ENCODE data around the gene PPP2R3A.

PPP2R3A gene

DNA sequence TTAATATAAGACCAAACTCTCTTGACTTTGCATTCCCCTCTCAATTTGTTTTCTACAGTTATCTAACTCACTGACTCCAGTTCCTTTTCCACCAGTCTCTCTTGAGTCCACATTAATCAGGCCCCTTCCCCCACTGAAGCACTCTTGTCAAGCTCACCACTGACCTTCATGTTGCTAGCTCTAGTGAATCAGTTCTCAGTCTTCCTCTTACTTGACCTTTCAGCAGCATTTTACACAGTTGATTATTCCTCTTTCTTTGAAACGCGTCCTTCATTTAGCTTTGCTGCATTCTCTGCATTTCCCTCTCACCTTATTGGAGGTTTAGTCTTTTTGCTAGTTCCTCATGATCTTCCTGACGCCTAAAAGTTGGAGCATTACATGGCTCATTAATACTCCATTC, 8.3 kb downstream of the PPP2R3A start:
- DNase-seq (ENCODE audit: low read depth, low spot score), result no peak

DNA sequence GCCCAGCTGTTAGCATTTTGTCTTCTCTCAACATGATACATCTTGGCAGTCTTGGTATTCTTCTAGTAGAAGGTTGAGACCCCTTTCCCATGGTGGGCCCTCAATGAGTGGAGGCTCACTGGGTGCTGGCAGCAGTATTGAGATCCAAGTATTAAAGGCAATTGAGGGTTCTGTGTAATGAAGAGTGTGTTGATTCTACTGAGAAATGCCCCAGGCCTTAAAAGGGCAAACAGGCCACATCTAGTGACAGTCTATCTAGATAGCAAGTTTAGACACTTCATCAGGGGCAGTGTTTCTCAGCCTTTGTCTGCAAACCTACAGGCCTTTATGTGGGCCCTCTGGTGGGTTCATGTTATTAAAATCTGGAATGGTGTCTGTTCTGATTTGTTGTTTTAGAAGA, 9.5 kb downstream of the PPP2R3A start:
- DNase-seq (ENCODE audit: low read depth, low spot score), result no peak

DNA sequence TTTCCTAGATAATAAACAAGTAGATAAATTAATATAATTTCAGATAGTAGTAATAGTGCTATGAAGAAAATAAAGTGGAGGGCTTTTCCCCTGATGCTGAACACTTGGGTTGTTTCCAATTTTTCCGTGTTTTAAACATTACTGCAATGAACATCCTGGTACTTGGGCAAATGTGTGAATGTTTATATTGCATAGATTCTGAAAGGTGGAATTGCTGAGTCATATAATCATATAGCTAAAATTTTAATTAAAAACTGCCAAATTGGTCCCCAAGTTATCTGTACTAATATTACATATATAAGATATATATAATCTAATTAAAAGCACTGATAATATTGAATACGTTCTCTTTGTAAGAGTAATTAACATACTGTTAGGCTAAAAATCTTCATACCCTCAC, 10.0 kb downstream of the PPP2R3A start:
- DNase-seq (ENCODE audit: low read depth, low spot score), result no peak

DNA sequence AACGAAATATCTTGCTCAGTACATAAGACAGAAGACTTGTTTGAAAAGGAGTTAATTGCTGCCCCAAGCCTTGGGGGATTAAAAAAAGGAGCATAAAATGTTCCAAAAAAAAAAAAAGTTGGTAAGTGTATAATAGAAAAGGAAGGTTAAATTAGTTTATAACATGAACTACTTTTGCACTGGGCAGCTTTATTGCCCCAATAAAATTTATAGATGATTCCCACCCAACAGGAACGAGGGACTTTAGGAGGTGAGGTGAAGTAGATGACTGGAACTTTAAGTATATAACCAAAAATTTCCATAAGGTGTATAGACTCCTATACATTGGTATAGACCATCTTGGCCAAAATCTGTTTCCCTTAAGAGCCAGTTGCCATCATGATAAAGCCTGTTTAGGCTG, 14.8 kb downstream of the PPP2R3A start:
- DNase-seq (ENCODE audit: low read depth, low spot score), result no peak

DNA sequence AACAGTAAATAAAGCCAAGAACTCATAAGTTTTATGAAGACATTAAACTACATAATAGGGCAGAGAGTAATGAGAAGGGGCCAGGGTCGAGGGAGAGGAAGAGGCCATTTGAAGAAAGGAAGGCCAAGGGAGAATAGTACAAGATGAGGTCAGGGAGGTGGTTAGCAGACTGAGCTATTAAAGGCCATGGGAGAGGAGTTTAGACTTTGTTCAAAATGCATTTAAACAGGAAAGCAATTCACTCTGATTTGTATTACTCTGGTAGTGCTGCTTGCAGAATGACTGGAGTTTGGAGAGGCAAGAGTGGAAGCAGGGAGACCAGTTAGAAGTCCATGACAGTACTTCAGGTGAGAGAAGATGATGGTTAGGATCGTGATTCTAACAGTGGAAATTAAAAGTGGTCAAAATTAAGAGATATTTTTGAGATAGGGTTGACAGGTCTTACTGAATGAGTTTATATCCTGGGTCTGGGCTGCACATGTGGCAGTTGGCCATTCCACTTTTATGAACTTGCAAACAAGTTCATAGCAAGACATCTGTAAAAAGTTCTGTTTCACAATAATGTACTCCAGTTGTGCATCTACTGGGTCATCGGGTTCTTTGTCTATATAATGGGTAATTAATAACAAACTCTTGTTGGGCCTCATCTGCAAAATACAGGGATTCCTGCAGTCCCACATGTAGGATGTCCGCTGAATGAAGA, 16.3 kb downstream of the PPP2R3A start:
- no peak for DNase-seq (ENCODE audit: low read depth, low spot score)

DNA sequence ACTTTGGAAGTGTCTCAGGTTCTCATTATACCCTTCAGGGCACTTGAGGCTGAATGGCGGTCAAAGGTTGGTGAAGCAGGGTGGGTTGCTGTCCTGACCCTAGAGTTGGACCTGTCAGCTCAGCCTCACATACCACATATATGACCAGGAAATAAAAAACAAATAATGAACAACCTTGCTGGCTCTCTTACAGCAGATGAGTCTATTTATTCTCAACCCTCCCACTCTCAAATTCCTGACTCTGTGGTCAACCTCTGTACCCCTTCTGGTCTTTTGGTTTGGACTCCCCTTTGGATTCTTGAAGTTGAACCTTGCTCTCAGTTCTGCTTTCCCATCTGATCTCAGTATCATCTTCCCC, 16.9 kb downstream of the PPP2R3A start:
- DNase-seq (ENCODE audit: low read depth, low spot score), result no peak

DNA sequence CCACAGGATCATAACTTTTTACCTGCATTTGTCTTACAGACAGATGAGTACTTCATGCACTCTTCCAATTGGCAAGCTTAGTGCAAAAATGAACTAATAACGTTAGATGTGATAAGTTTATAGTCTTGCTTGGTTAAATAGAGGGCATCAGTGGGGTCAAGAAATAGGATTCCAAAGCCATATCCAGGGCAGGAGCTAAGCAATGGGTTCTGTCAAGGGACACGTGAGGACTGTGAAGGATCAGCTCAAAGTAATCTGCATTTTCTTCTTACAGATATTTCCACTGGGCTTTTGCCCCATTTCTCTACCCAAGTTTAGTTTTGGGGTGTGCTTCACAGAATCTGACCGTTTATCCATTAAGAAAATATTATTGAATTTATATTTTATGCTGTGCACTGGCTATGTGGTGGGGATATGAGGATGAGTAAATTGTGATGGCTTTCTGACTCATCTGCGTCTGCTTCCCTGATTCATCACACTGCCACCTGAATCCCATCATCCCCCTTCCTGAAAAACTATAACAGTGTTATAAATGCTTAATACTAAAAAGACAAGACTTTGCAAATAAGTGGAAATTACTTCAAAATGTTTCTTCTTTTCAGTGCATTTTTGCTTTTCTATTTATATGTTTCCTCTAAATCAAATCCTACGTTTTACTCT, 17.5 kb downstream of the PPP2R3A start:
- no peak for DNase-seq (ENCODE audit: low read depth, low spot score)

DNA sequence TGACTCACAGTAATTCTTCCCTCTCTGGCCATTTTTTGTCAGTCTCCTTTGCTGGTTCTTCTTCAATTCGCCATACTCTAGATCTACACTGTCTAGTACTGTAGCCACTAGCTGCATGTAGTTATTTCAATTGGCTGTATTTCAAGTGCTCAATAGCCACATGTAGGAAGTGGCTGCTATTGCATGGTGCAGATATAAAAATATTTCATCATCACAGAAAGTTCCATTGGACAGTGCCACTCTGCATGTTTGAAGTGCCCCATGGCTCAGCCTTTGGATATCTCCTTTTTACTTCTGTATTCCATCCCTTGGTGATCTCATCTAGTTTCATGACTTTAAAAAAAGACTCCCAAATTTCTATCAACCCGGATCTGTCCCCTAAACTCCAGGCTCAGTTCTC, 22.1 kb downstream of the PPP2R3A start:
- DNase-seq (ENCODE audit: low read depth, low spot score), result no peak

DNA sequence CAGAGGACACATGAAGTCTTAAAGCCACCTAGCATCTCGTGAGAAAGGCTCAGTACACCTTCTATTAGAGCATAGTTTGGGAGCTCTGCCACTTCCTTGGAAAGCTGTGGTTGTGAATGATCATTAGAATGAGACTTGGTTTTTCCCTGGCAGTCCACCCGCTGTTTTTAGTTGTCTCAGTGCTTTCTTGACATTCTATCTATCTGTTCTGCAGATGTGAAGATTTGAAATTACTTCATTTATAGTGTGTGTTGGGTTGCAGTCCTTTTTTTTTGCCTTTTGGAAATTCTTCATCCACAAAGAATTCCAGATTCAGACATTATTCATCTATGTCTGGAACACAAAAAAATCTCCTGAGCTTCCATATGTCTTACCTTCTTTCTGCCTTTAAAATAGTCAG, 23.7 kb downstream of the PPP2R3A start:
- no peak for DNase-seq (ENCODE audit: low read depth, low spot score)

DNA sequence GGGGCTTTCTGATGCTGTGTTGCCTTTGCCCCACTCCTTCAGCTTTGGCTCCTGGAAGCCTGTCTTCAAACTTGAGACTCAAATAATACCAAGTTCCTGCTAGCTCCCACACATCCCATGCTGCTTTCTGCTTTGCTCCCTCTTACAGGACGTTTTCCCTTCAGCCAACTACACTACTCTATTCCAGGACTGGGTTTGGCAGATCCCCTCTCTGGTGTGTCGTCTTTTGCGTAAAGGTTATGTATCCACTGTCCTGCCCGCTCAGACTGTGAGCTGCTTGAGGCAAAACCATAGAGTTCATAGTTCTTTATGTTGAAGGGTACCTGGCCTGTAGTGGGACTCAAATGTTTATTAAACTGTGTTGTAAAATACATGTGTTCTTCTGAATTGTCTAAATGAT, 25.4 kb downstream of the PPP2R3A start:
- DNase-seq (ENCODE audit: low read depth, low spot score), result no peak

DNA sequence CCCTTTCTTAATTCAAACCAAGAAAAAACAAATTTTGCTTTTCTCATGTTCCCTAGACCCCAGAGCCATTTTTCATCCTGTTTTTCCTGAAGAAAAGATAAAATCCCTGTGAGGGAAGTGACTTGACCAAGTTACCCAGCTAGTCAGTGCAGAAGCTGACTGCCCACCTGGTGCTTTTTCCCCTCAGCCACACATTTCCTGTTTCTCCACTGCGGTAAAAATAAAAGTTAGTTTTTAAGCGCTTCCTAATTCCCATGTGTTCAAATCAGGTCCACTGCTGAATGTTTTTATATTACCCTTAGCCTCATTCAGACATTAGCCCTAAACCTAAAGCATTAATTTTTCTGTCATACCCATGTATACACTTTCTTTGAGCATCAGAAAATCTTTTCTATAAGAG, 26.1 kb downstream of the PPP2R3A start:
- no peak for DNase-seq (ENCODE audit: low read depth, low spot score)

DNA sequence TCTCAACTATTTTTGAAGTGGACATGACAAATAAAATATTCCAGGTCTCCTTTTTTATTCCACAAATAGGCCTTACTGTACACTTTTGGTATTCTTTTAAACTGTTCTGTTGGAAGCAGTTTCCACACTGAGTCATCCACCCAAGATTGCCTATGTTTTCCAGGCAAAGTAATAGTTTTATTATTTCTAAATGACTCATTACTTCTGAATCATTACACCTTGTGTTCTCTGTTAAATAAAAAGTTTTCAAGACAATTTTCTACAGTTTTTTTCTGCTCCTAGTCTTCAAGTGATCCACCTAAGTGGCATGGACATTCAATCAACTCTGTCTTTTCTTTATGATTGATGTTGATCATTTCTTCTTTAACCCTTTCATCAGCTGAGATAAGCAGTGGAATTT, 26.5 kb downstream of the PPP2R3A start:
- no peak for DNase-seq (ENCODE audit: low read depth, low spot score)

DNA sequence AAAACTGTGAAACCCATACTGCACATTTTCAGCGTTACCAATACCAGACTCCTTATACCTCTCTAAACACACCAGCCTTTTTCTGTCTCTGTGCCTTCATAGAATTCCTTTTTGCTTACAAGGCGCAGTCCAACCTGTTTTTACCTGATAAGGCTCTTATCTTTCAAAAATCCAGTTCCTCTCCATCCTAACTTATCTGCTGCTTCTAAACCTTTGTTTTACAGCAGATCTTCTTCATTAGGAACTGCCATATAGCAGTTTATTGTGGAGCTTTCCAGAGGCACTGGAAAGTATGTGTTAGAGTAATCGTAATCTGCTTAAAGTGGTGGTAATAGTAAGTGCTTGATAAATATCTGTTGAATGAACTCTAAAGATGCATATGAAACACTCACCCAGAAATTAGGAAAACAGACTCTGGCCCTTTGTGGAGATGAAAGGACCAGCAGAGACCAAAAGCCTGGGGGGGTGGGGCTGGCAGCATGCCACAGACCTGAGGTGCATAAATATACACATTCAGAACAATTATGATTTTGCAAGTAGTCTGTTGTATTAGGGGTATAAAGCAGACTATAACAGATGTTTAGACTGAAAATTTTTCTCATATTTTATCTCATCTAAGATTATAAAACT, 29.3 kb downstream of the PPP2R3A start:
- DNase-seq (ENCODE audit: low read depth, low spot score), result no peak

DNA sequence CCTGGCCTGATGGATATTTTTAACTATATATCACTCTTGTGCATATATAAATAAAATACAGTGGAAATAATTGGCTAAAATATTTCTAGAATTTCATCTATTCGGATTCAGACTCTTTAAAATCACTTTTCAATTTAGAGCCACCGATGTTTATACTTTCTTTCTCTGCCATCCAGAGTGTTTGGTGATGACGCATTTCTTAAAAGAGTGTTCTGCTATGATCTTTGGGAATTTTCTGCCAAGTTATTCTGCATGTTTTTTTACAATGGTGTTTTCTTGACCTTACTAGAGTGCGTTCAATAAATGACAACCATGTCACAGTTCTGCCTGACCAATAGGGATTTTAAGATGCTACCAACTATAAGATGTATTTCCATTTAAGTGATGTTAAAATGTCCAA, 30.2 kb downstream of the PPP2R3A start:
- no peak for DNase-seq (ENCODE audit: low read depth, low spot score)

DNA sequence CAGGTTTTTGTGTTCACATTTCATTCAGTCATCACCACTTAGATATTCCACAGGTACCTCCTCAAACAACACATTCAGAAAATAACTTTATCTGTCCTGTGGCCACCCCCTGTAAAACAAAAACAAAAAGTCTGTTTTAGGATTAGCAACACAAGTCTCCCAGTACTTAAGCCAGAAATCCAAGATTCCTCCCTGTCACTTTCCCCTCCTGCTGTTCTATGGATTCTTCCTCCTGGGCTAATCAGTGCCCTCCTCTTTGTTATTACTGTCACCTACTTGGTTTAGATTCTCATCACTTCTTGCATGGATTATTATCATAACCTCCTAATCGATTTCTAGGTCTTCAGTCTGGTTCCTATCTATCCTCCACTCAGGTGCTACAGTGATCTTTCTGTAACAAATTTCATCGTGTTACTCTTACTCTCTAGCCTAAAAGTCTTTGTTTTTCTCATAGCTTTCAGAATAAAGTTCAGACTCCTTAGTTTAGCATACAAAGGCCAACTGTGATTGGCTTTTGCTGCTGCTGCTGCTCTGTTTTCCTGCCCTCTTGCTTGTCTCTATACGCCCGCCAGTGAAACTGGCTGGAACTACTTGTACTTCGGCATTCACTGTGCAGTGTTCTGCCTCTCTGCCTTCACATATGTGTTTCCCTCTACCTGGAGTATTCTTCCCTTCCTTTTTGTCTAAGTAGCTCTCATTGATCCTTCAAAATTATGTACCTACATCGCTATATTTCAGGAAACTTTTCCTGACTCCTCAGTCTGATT, 32.2 kb downstream of the PPP2R3A start:
- DNase-seq (ENCODE audit: low read depth, low spot score), result no peak

DNA sequence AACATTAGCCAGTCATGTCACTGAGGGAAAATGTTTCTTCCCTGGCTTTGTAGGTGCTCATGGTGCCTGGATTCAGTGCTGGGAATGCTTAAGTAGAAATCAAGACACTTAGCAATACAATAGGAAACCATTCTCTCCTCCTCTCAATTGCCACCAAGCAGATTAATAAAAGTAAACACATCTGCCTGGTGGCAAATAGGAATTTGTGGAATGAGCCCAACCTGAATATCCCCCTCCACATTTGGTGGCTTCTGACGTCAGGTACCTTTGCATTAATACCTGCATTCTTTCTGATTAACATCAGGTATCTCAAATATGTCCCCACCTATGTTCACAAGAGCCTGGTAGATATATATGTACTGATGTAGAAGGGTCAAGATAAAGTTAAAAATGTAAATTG, 42.7 kb downstream of the PPP2R3A start:
- DNase-seq (ENCODE audit: low read depth, low spot score), result no peak

DNA sequence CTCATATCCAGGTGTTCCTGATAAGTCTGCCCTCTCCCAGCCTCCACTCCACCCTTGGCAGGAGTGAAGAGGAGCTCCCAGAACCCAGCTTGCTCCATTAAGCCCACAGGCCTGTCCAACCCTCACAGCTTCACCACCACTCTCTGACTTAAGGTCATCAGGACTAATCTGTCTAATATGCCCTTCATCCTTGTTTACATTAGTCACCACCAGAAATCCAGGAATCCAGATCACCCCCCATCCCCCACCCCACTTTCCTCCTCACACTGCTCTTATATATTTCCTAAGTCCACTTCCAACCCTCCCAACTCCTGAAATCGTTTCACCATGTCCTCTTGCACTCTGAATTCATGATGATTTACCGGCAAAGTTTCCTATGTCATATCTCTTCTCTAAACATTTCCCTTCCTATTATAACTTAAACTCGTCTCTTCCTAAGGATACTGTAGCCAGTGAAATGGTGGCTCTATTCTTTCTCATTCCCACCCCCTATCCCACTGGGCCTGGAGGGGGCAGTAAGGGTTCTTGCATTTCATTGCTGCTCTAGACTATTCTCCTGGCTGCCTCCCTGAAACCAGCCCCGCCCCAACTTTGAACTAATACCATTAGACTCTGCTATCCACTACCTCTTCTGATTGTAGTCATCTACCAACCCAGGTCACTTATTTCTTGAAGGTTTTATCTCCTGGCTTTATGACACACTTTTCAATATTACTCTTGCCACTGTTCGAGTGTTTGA, 43.4 kb downstream of the PPP2R3A start:
- DNase-seq (ENCODE audit: low read depth, low spot score), result no peak

DNA sequence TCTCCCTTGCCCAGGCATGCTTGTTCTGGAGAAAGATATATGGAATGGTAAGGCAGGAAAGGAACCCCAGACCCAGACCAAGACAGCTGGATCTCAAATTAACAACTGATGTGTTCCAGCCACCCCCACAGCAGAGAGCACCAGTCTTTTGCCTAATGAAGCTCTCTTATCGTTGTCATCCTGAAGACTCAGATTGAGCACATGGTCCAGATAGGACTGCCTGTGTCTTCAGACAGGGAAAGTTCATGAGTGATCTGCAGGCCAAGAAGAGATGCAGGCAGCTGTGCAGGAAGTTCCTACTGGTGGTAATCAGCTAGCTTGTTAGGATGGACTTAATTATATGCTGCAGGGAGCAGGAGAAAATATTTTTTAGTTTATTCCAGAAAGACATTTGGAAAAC, 53.3 kb downstream of the PPP2R3A start:
- no peak for DNase-seq (ENCODE audit: low read depth, low spot score)

DNA sequence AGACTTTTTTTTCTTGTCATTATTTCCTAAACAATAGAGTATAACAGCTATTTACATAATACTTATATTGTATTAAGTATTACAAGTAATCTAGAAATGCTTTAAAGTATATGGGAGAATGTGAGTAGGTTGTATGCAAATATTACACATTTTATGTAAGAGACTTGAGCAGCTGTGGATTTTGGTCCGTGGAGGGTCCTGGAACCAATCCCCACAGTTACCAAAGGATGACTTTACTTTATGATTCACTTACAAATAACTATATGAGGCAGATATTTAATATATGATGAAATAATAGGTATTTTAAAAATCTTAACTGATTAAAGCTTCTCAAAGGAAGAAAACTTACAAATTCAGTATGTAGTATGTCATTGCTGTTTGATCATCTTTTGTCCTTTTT, 56.3 kb downstream of the PPP2R3A start:
- no peak for DNase-seq (ENCODE audit: low read depth, low spot score)

DNA sequence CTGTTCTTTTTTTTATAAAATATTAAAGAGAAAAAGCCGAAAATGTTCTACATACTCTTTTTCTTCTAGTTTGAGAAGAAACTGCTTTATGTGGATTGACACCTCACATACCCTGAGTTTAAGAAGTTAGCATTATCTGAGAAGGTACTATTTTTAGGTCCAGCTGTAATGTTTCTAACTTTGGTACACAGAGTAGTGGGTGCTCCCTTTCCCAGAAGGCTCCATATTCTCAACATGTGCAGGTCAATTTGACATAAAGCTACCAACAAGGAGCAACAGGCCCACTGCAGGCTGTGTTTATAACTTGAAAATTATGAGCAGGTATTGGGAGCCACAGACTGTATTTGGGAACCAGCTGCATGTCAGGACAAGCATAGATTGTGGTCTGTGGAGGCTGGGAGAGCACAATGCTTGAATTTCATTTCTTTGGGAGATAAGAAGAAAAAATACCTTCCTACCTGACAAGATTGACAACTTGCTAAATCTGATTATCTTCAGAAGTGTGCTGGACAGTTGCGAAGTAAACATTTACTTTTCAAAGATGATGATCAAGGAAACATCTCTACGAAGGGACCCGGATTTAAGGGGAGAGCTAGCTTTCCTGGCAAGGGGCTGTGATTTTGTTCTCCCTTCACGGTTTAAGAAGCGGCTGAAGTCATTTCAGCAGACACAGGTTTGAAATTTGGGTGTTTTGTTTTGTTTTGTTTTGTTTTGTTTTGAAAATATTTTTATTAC, 57.2 kb downstream of the PPP2R3A start:
- DNase-seq (ENCODE audit: low read depth, low spot score), result no peak
